Measurements from ENCODE around the gene ALKBH8.

Gene ALKBH8

DNA sequence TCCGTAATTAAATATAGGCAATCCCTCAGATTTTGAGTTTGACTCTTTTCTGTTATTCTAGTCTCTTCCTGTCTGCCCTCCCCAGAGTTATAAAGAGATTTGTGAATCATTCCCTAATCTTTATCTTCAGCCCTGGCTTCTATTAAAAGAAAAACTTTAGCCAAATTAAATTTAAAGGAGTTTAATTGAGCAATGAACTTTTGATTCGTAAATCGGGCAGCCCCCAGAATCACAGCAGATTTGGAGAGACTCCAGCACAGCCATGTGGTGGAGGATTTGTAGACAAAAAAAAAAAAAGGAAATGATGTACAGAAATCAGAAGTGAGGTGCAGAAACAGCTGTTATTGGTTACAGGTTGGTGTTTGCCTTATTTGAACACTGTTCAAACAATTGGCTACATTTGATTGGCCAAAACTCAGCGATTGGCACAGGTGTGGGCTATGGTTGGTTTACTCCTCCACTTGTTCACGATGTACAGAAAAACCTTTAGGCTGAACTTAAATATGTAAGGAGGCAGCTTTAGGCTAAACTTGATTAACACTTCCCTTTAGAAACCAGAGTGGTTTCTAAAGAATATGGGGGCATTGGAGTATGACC, 2.3 kb upstream of the ALKBH8 start:
- TF ChIP-seq POLR2AphosphoS5 (IDR thresholded peaks at IDR 0.05; ENCODE audit: low read depth, low read length) (no peak), SIN3A (IDR thresholded peaks at IDR 0.05; ENCODE audit: borderline replicate concordance, insufficient read depth, low read length) (no peak), TAF1 (IDR thresholded peaks at IDR 0.05; ENCODE audit: borderline replicate concordance, insufficient read depth, low read length) (no peak), FOXP2 (optimal IDR thresholded peaks at IDR 0.05; ENCODE audit: borderline replicate concordance, extremely low read depth, extremely low read length, insufficient read depth) (no peak)
- TF ChIP-seq, protein P1, sequence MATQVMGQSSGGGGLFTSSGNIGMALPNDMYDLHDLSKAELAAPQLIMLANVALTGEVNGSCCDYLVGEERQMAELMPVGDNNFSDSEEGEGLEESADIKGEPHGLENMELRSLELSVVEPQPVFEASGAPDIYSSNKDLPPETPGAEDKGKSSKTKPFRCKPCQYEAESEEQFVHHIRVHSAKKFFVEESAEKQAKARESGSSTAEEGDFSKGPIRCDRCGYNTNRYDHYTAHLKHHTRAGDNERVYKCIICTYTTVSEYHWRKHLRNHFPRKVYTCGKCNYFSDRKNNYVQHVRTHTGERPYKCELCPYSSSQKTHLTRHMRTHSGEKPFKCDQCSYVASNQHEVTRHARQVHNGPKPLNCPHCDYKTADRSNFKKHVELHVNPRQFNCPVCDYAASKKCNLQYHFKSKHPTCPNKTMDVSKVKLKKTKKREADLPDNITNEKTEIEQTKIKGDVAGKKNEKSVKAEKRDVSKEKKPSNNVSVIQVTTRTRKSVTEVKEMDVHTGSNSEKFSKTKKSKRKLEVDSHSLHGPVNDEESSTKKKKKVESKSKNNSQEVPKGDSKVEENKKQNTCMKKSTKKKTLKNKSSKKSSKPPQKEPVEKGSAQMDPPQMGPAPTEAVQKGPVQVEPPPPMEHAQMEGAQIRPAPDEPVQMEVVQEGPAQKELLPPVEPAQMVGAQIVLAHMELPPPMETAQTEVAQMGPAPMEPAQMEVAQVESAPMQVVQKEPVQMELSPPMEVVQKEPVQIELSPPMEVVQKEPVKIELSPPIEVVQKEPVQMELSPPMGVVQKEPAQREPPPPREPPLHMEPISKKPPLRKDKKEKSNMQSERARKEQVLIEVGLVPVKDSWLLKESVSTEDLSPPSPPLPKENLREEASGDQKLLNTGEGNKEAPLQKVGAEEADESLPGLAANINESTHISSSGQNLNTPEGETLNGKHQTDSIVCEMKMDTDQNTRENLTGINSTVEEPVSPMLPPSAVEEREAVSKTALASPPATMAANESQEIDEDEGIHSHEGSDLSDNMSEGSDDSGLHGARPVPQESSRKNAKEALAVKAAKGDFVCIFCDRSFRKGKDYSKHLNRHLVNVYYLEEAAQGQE (IDR thresholded peaks at IDR 0.05; ENCODE audit: insufficient read depth in 1 of 2, low read depth in 2 of 2, low read length in 2 of 2) = no peak

DNA sequence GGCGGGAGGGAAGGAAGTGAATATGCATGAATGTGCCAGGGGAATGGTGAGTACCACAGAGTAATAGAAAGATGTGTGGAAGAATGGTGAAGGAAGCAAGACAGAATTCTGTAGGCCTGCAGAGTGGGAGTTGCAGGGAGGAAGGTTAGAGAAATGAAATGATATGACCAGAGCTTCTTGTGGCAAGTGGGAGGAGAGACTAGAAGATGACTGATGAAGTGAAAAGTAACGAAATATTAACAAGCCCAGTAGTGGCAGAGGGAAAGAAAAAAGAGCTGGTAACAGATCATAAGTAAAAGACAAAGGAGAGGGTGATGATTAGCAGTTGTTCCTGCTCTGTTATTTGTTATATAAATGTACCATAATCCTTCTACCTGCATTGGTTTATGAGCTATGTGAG, 1.0 kb upstream of the ALKBH8 start:
- TF ChIP-seq, protein P1 (IDR thresholded peaks at IDR 0.05; ENCODE audit: insufficient read depth in 1 of 2, low read depth in 2 of 2, low read length in 2 of 2) = no peak
- TF ChIP-seq FOXP2 (optimal IDR thresholded peaks at IDR 0.05; ENCODE audit: borderline replicate concordance, extremely low read depth, extremely low read length, insufficient read depth) (no peak), TAF1 (IDR thresholded peaks at IDR 0.05; ENCODE audit: borderline replicate concordance, insufficient read depth, low read length) (no peak), SIN3A (IDR thresholded peaks at IDR 0.05; ENCODE audit: borderline replicate concordance, insufficient read depth, low read length) (no peak), POLR2AphosphoS5 (IDR thresholded peaks at IDR 0.05; ENCODE audit: low read depth, low read length) (no peak)

DNA sequence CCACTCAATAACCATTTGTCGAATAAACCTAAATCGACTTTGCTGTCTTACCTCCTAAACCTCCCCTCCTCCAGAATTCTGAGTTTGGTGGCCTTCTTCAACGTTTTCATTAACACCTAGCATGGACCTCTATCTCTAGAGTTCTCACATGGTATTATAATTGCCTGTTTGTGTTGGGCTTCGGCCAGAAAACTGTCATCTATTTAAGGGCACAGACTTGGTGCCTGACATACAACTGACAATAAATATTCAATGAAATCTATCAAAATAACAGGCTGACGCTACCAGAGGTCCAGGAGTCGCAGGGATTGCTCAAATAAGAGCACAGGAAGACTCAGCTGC, 687 bp downstream of the ALKBH8 start:
- TF ChIP-seq SIN3A (IDR thresholded peaks at IDR 0.05; ENCODE audit: borderline replicate concordance, insufficient read depth, low read length) = no peak
- TF ChIP-seq, protein P1 (IDR thresholded peaks at IDR 0.05; ENCODE audit: insufficient read depth in 1 of 2, low read depth in 2 of 2, low read length in 2 of 2) = no peak
- TF ChIP-seq TAF1 (IDR thresholded peaks at IDR 0.05; ENCODE audit: borderline replicate concordance, insufficient read depth, low read length) = no peak
- TF ChIP-seq POLR2AphosphoS5 (IDR thresholded peaks at IDR 0.05; ENCODE audit: low read depth, low read length) = no peak
- no peak for TF ChIP-seq FOXP2 (optimal IDR thresholded peaks at IDR 0.05; ENCODE audit: borderline replicate concordance, extremely low read depth, extremely low read length, insufficient read depth)

DNA sequence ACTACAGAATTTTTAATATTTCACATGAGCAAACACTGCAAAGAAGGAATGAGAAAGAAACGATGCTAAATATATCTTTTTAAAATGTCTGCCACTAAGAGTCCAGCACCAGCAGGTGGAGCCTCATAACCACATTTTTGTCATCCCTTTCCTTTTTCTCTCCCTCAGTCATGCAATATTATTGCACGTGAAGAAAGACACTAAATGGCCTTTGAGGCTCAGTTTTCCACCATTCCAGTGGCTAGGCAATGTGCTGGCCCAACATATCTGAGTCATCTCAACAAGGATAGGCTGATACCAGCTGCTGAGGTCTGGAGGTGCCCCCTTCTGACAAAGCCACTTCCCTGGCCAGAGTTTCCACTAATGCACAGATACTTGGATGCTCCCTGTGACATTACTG, 1.8 kb downstream of the ALKBH8 start:
- TF ChIP-seq SIN3A (IDR thresholded peaks at IDR 0.05; ENCODE audit: borderline replicate concordance, insufficient read depth, low read length) (no peak), POLR2AphosphoS5 (IDR thresholded peaks at IDR 0.05; ENCODE audit: low read depth, low read length) (no peak), FOXP2 (optimal IDR thresholded peaks at IDR 0.05; ENCODE audit: borderline replicate concordance, extremely low read depth, extremely low read length, insufficient read depth) (no peak), TAF1 (IDR thresholded peaks at IDR 0.05; ENCODE audit: borderline replicate concordance, insufficient read depth, low read length) (no peak)
- TF ChIP-seq, protein P1 (IDR thresholded peaks at IDR 0.05; ENCODE audit: insufficient read depth in 1 of 2, low read depth in 2 of 2, low read length in 2 of 2) = no peak

Data from PFSK-1 (cell line).